ENCODE data around the gene ROCK1. TPM values are rescaled to one million over a fixed set of nuclear protein-coding genes. Genes with fewer than 3 reads are reported as not detected.

The ROCK1 gene
- 15.2 to 29.3 TPM (median 20.4 TPM) in 5 replicates for total RNA-seq (2022; extraction: Qiagen RNA extraction)

GRCh38 chr18:21111346-21112139 lies at the start of gene ROCK1:
TSS of gene ROCK1 (minus strand) at chr18:21111813. CDS start at chr18:21110910, 903 bp downstream.

Other genes starting within 250 kb of the ROCK1 start
- 2.2 to 6.4 TPM (median 4.7 TPM) in 5 replicates for gene GREB1L, start 130.4 kb upstream of the ROCK1 start, total RNA-seq (2022; extraction: Qiagen RNA extraction)